Measurements from ENCODE around the gene SPATA1.

Gene SPATA1

GRCh38 chr1:84597011-84597410 lies 90.8 kb downstream of the SPATA1 start:
- no peak for DNase-seq

DNA sequence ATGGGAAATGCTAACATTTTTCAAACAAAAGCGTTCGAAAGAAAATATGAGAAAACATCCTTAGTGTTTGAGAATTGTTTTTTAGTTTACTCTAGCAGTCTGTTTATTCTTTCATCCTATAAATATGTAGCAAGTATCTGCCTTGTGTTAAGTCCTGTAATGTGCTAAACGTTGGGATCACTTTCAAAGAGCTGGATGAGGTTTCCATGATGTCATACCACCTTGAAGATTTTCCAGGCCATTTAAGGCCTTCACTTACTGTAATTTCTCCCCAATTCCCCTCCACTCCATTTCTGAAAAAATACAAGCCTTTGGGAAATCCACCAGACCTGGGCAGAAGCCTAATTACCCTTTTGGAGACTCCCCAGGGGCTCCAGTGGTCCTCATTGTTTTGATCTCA lies 92.2 kb downstream of the SPATA1 start:
- no peak for DNase-seq

- no peak for DNase-seq
Observed at GRCh38 chr1:84598846-84599741, 92.9 kb downstream of the SPATA1 start.

DNA sequence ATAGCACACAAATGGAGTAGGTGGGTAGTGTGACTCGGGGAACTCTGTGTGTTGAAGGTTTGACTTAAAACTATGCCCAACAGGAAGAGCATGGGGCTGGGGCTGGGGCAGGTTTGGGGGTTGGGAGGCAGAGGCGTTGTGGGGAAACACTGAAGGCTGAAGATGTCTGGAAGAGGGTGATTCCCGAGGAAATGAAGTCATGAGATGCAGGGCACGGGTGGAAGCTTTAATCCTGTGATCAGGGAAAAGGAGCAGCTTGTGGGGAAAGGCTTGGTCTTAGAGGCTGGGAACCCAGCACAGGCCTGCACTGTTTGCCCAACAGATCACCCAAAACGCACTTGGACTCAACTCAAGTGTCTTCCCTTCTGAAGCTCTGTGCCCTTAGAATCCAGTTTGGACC lies 94.6 kb downstream of the SPATA1 start:
- DNase-seq: no peak

GRCh38 chr1:84603223-84603622 lies 97.0 kb downstream of the SPATA1 start:
- no peak for DNase-seq

GRCh38 chr1:84603941-84604830 lies 98.0 kb downstream of the SPATA1 start:
- no peak for DNase-seq

GRCh38 chr1:84605157-84605556 lies 99.0 kb downstream of the SPATA1 start:
- no peak for DNase-seq

GRCh38 chr1:84606977-84607376 lies 100.8 kb downstream of the SPATA1 start:
- DNase-seq: no peak

- no peak for DNase-seq
Observed at GRCh38 chr1:84611091-84611490, 104.9 kb downstream of the SPATA1 start.

DNA sequence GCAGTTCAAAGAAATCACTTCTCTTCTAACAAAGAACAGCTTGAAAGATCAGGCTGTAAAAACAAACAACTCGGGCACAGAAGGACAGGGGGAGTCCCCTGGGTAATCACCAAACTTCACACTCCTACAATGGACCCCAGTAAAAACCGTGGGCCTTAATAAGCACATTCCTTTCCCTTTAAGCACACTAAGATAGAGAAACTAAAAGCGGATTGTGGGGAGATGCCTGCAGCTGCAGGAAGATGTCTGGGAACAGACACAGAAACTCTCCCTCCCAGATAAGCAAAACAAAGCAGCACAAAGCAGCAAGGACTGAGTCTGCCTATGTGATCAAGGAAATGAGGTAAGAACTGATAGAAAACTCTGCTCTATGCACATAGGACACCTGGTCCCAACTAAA lies 105.6 kb downstream of the SPATA1 start:
- DNase-seq: no peak

GRCh38 chr1:84613026-84613425 lies 106.8 kb downstream of the SPATA1 start:
- no peak for DNase-seq

- no peak for DNase-seq
Observed at GRCh38 chr1:84613887-84614286, 107.7 kb downstream of the SPATA1 start.

- DNase-seq: no peak
Observed at GRCh38 chr1:84615790-84616189, 109.6 kb downstream of the SPATA1 start.
